Measurements from ENCODE around the gene SH2D4B. TPM values are rescaled to one million over a fixed set of nuclear protein-coding genes. Genes with fewer than 3 reads are reported as not detected.

The SH2D4B gene
- total RNA-seq, 4 donors from 2014 or later, result not detected

DNA sequence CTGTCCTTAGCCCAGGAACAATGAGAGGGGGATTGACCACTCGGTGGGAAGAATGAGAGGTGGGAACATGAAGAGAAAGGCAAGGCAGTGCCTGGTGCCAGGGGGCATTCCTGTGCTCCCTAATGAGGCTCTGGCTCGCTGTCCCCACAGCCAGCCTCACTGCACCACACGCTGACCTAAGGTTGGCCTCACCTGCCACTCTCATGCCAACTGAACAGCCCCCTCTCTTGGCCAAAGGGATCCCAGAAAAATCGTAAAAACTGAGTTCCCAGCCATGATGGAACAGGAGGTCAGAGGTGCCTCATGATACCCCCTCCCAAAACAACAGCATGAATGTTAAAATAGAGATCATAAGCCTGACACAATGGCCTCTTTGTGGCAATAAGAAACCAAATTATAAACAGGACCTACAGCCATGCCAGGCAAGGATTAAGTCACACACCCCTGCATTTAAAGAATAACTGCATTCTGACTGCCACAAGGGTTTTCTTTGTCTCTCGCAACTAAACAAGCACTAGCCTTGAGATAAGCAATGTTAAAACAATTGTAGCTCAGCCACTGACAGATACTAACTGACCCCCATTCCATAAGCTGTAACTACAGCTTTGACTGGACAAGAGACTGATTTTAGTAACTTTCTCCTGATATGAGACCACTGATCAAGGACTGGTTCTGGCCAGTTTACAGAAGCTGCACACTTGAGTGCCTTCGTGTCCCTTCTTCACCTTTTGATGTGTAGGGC is 149.2 kb downstream of the SH2D4B start:
- no peak for TF ChIP-seq EP300 (IDR thresholded peaks at IDR 0.05)
- no peak for TF ChIP-seq POLR2A (IDR thresholded peaks at IDR 0.05)
- TF ChIP-seq CTCF (IDR thresholded peaks at IDR 0.05), result no peak
- H3K36me3 ChIP-seq, result no peaks in the 10 kb centered on the region
- no peak overlapping the region for H3K27ac ChIP-seq
- 43 to 61% methylated on average over 6 of the region's 6 CpGs for WGBS, 2 donors
- H3K4me1 ChIP-seq, result no peaks in the 10 kb centered on the region
- H3K9me3 ChIP-seq, result no peaks in the 10 kb centered on the region
- no peak overlapping the region for H3K4me3 ChIP-seq
- H3K27me3 ChIP-seq, result no peaks in the 10 kb centered on the region
- no peak for DNase-seq (ENCODE audit: low spot score in 2 of 2)

GRCh38 chr10:80687476-80687789 is 149.7 kb downstream of the SH2D4B start:
- DNase-seq (ENCODE audit: low spot score in 2 of 2), result no peak
- no peaks in the 10 kb centered on the region for H3K9me3 ChIP-seq
- H3K4me3 ChIP-seq, result no peak overlapping the region
- WGBS, 2 donors, result 79 to 82% methylated on average over 1 of the region's 1 CpG
- H3K4me1 ChIP-seq, result no peaks in the 10 kb centered on the region
- no peaks in the 10 kb centered on the region for H3K36me3 ChIP-seq
- H3K27ac ChIP-seq, result no peak overlapping the region
- no peaks in the 10 kb centered on the region for H3K27me3 ChIP-seq
- TF ChIP-seq EP300 (IDR thresholded peaks at IDR 0.05) (no peak), CTCF (IDR thresholded peaks at IDR 0.05) (no peak), POLR2A (IDR thresholded peaks at IDR 0.05) (no peak)

DNA sequence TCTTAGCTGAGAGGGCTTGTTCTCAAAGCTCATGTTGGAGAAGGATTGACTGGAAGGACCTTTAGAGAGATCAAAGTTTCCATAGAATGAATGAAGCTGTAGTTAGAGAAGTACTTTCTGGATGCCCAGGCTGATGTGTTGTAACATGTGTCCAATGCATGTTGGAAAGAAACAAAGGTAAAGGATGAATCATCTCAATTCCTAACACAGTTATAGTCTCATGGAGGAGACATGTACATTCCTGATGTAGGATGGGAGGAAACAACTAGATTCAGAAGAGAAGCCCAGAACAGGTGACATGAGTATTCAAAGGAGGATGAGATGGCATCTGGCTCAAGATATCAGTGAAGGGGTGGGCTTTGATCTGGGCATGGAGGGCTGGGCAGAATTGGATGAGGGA is 152.7 kb downstream of the SH2D4B start:
- Histone ChIP-seq H3K27me3 (no peaks in the 10 kb centered on the region), H3K36me3 (no peaks in the 10 kb centered on the region), H3K4me1 (no peaks in the 10 kb centered on the region), H3K4me3 (no peak overlapping the region), H3K9me3 (no peaks in the 10 kb centered on the region), H3K27ac (no peak overlapping the region)
- TF ChIP-seq EP300 (IDR thresholded peaks at IDR 0.05) (no peak), POLR2A (IDR thresholded peaks at IDR 0.05) (no peak), CTCF (IDR thresholded peaks at IDR 0.05) (no peak)
- no peak for DNase-seq (ENCODE audit: low spot score in 2 of 2)

GRCh38 chr10:80691441-80691840 is 153.7 kb downstream of the SH2D4B start:
- Histone ChIP-seq H3K4me3 (no peak overlapping the region), H3K4me1 (no peaks in the 10 kb centered on the region), H3K36me3 (no peaks in the 10 kb centered on the region), H3K27ac (no peak overlapping the region), H3K9me3 (no peaks in the 10 kb centered on the region), H3K27me3 (no peaks in the 10 kb centered on the region)
- TF ChIP-seq CTCF (IDR thresholded peaks at IDR 0.05) (no peak), EP300 (IDR thresholded peaks at IDR 0.05) (no peak), POLR2A (IDR thresholded peaks at IDR 0.05) (no peak)
- DNase-seq (ENCODE audit: low spot score in 2 of 2), result no peak

DNA sequence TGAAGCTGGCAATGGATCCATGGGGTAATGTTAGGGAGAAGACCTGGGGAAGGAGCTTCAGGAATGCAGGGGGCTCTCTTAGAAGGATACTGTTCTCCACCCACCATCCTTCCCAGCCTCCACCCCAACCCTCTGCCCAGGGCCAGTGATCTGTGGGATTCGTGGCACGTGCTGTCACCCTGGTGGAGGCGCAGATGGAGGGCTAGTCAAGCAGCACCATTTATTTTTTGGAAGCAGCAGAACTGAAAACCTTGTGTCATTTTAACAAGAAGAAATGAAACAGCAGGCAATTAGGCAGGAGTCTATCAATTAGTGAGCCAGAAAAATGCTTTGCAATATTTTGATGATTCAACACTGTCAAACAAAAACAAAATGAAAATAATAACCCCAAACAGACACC is 155.9 kb downstream of the SH2D4B start:
- Histone ChIP-seq H3K27ac (no peak overlapping the region), H3K36me3 (no peaks in the 10 kb centered on the region), H3K27me3 (no peaks in the 10 kb centered on the region), H3K9me3 (no peaks in the 10 kb centered on the region), H3K4me3 (no peak overlapping the region), H3K4me1 (no peaks in the 10 kb centered on the region)
- DNase-seq (ENCODE audit: low spot score in 2 of 2), result no peak
- 78 to 88% methylated on average over 3 of the region's 3 CpGs for WGBS, 2 donors
- TF ChIP-seq CTCF (IDR thresholded peaks at IDR 0.05) (no peak), EP300 (IDR thresholded peaks at IDR 0.05) (no peak), POLR2A (IDR thresholded peaks at IDR 0.05) (no peak)

Data from tibial nerve (tissue), 4 donors.